ENCODE data around the gene SHMT2. TPM values are rescaled to one million over a fixed set of nuclear protein-coding genes. Genes with fewer than 3 reads are reported as not detected.

Gene SHMT2
- total RNA-seq, 2 donors from 2014 or later: 49.6 to 51.4 TPM

DNA sequence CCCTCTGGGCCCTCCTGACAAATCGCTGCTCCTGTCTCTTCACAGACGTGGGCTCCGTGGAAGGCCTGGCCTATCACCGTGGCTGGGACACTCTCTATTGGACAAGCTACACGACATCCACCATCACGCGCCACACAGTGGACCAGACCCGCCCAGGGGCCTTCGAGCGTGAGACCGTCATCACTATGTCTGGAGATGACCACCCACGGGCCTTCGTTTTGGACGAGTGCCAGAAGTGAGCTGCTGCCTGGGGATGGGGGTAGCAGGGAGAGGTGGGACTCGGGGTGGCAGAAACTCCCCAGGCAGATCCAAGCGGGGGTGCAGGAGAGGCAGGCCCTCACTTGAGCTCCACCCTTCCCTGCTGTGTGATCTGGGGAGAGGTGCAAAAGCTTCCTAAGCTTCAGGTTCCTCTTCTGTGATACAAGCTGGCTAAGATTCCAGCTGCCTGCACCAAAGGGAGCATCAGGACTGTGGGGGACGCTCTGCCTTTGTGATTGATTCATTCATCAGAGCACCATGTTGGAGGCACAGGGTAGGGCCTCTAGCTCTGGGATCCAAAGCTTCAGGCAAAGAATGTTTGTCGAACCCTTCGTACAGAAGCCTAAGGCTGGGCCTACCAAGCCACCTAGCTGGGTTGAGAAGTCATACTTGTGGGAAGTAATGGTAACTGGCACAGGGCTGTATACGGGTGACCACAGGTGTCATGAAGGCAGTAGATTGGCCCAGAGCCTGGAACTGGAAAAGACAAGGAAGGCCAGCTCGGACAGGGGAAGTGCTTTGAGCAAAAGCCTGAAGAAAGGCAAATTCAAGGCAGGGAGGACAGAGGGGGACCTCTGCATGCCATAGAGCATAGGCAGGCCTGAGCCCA lies 42.1 kb upstream of the SHMT2 start:
- Histone ChIP-seq H3K27me3 (replicated peaks; ENCODE audit: insufficient read depth) (no peaks in the 10 kb centered on the region), H3K36me3 (peaks cover 3 to 25% of the 10 kb centered on the region in 2 donors), H3K4me3 (no peak overlapping the region), H3K9me3 (no peaks in the 10 kb centered on the region), H3K4me1 (replicated peaks) (no peaks in the 10 kb centered on the region), H3K27ac (no peak overlapping the region)
- TF ChIP-seq CTCF (IDR thresholded peaks at IDR 0.05): no peak
- no peak for TF ChIP-seq POLR2AphosphoS5 (IDR thresholded peaks at IDR 0.05)
- no peak for TF ChIP-seq POLR2A (IDR thresholded peaks at IDR 0.05)
- no peak for DNase-seq (ENCODE audit: low spot score)
- 65% methylated on average over 21 of the region's 21 CpGs for WGBS
- intact Hi-C loops (cut with DNase I): no loop called here

GRCh38 chr12:57188090-57188425 lies 41.5 kb upstream of the SHMT2 start:
- peaks cover 3 to 26% of the 10 kb centered on the region in 2 donors for H3K36me3 ChIP-seq
- TF ChIP-seq CTCF (IDR thresholded peaks at IDR 0.05) (no peak), POLR2A (IDR thresholded peaks at IDR 0.05) (no peak), POLR2AphosphoS5 (IDR thresholded peaks at IDR 0.05) (no peak)
- 68% methylated on average over 8 of the region's 8 CpGs for WGBS

DNA sequence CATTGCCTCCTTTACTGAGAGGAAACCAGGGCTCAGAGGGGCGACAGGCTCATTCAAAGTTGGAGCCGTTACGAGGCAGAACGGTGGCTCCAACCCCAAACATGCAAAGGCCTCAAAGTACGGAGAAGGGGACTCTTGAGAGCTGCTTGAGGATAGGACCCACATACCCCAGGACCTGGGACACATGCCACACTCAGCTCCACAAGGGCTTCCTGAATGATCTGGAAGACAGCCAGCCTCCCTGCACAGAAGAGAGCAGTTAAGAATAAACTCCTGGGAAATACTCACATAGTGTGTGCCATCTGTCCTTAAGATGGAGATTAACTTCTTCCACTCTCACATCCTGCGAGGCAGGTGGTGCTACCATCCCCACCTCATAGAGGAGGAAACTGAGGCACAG lies 39.5 kb upstream of the SHMT2 start:
- Histone ChIP-seq H3K27ac (no peak overlapping the region), H3K27me3 (replicated peaks; ENCODE audit: insufficient read depth) (no peaks in the 10 kb centered on the region), H3K36me3 (peaks cover 9 to 27% of the 10 kb centered on the region in 2 donors), H3K4me3 (no peak overlapping the region), H3K9me3 (no peaks in the 10 kb centered on the region), H3K4me1 (replicated peaks) (no peaks in the 10 kb centered on the region)
- WGBS: 54% methylated on average over 6 of the region's 6 CpGs
- intact Hi-C loops (cut with DNase I): no loop called here
- no peak for DNase-seq (ENCODE audit: low spot score)
- TF ChIP-seq CTCF (IDR thresholded peaks at IDR 0.05): no peak

More at GRCh38 chr12:57188090-57188425, 41.5 kb upstream of the SHMT2 start:
- no peak for DNase-seq (ENCODE audit: low spot score)
- Histone ChIP-seq H3K9me3 (no peaks in the 10 kb centered on the region), H3K27me3 (replicated peaks; ENCODE audit: insufficient read depth) (no peaks in the 10 kb centered on the region), H3K4me1 (replicated peaks) (no peaks in the 10 kb centered on the region), H3K27ac (no peak overlapping the region), H3K4me3 (no peak overlapping the region)
- intact Hi-C loops (cut with DNase I): no loop called here

GRCh38 chr12:57190821-57191220 lies 38.7 kb upstream of the SHMT2 start:
- no peaks in the 10 kb centered on the region for H3K4me1 ChIP-seq (replicated peaks)
- intact Hi-C loops (cut with DNase I): no loop called here
- no peak overlapping the region for H3K4me3 ChIP-seq
- H3K9me3 ChIP-seq: no peaks in the 10 kb centered on the region
- no peak for DNase-seq (ENCODE audit: low spot score)
- 94% methylated on average over 23 of the region's 23 CpGs for WGBS
- H3K27me3 ChIP-seq (replicated peaks; ENCODE audit: insufficient read depth): no peaks in the 10 kb centered on the region
- no peak overlapping the region for H3K27ac ChIP-seq
- no peak for TF ChIP-seq POLR2AphosphoS5 (IDR thresholded peaks at IDR 0.05)
- TF ChIP-seq POLR2A (IDR thresholded peaks at IDR 0.05): no peak
- no peak for TF ChIP-seq CTCF (IDR thresholded peaks at IDR 0.05)
- peaks cover 9 to 27% of the 10 kb centered on the region in 2 donors for H3K36me3 ChIP-seq

DNA sequence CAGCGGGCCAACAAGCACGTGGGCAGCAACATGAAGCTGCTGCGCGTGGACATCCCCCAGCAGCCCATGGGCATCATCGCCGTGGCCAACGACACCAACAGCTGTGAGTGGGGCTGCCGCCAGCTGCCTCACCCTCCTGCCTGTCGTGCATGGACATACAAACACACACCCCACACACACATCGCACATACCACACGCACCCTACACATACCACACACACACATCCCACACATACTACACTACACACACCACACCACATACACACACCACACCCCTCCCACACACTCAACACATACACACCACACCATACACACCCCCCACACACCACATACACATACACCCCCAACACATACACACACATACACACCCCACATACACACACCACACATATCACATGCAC lies 38.1 kb upstream of the SHMT2 start:
- intact Hi-C loops (cut with DNase I): no loop called here
- Histone ChIP-seq H3K4me3 (no peak overlapping the region), H3K9me3 (no peaks in the 10 kb centered on the region), H3K27ac (no peak overlapping the region), H3K4me1 (replicated peaks) (no peaks in the 10 kb centered on the region), H3K27me3 (replicated peaks; ENCODE audit: insufficient read depth) (no peaks in the 10 kb centered on the region), H3K36me3 (peaks cover 6 to 27% of the 10 kb centered on the region in 2 donors)
- DNase-seq (ENCODE audit: low spot score): no peak
- WGBS: 80% methylated on average over 11 of the region's 11 CpGs
- TF ChIP-seq POLR2A (IDR thresholded peaks at IDR 0.05): no peak
- TF ChIP-seq POLR2AphosphoS5 (IDR thresholded peaks at IDR 0.05): no peak

Measured in prostate gland (tissue), 2 donors.